H9 (cell line): ENCODE data around the gene TMIE. TPM values are rescaled to one million over a fixed set of nuclear protein-coding genes. Genes with fewer than 3 reads are reported as not detected.

Source experiments
- DNase-seq: peaks from one replicate; pipeline ENCODE4 v3.0.0-alpha.2; 2017
- H2AFZ ChIP-seq: one replicate; pipeline ENCODE4 v1.6.1; 2013; ENCODE audit warnings: mild to moderate bottlenecking, low read length, control low read depth, moderate library complexity
- H2AK5ac ChIP-seq: 2 replicates; pipeline ENCODE4 v1.6.1; 2013; ENCODE audit warnings: low read length, control low read depth, mixed read lengths; ENCODE audit not compliant: insufficient read length
- H2BK120ac ChIP-seq: one replicate; pipeline ENCODE4 v1.6.1; 2013; ENCODE audit warnings: low read depth, mild to moderate bottlenecking, low read length, control low read depth, inconsistent platforms; ENCODE audit not compliant: poor library complexity, severe bottlenecking
- H2BK12ac ChIP-seq: 2 replicates; pipeline ENCODE4 v1.6.1; 2013; ENCODE audit warnings: low read length, control low read depth, mixed read lengths, low read depth; ENCODE audit not compliant: insufficient read length
- H2BK15ac ChIP-seq: 2 replicates; pipeline ENCODE4 v1.6.1; 2013; ENCODE audit warnings: low read depth, low read length, control low read depth
- H2BK20ac ChIP-seq: one replicate; pipeline ENCODE4 v1.6.1; 2013; ENCODE audit warnings: low read depth, mild to moderate bottlenecking, low read length, control low read depth, inconsistent platforms; ENCODE audit not compliant: poor library complexity, severe bottlenecking
- H2BK5ac ChIP-seq: 2 replicates; pipeline ENCODE4 v1.6.1; 2013; ENCODE audit warnings: low read length, control low read depth, mixed read lengths; ENCODE audit not compliant: insufficient read length
- H3K14ac ChIP-seq: 2 replicates; pipeline ENCODE4 v1.6.1; 2013; ENCODE audit warnings: low read length, control low read depth; ENCODE audit not compliant: insufficient read depth
- H3K18ac ChIP-seq: 2 replicates; pipeline ENCODE4 v1.6.1; 2013; ENCODE audit warnings: low read depth, mild to moderate bottlenecking, mixed read lengths, low read length, control low read depth; ENCODE audit not compliant: insufficient read length
- H3K23ac ChIP-seq: 2 replicates; pipeline ENCODE4 v1.6.1; 2013; ENCODE audit warnings: low read length, control low read depth, mixed read lengths, low read depth; ENCODE audit not compliant: insufficient read length
- H3K23me2 ChIP-seq: 2 replicates; pipeline ENCODE4 v1.6.1; 2013; ENCODE audit warnings: low read depth, mild to moderate bottlenecking, mixed read lengths, low read length, control low read depth; ENCODE audit not compliant: insufficient read length, poor library complexity, severe bottlenecking
- H3K27ac ChIP-seq: 2 replicates; pipeline ENCODE4 v1.5.1; 2013; ENCODE audit warnings: low read length, control low read depth, mixed read lengths, low read depth; ENCODE audit not compliant: insufficient read length
- H3K27me3 ChIP-seq: 2 replicates; pipeline ENCODE4 v1.6.1; 2013; ENCODE audit warnings: low read length, control low read depth, inconsistent platforms; ENCODE audit not compliant: insufficient read depth
- H3K4ac ChIP-seq: 2 replicates; pipeline ENCODE4 v1.6.1; 2013; ENCODE audit warnings: low read depth, mild to moderate bottlenecking, control low read depth, inconsistent platforms, low read length, moderate library complexity
- H3K4me1 ChIP-seq: 2 replicates; pipeline ENCODE4 v1.6.1; 2013; ENCODE audit warnings: low read length, control low read depth, inconsistent platforms; ENCODE audit not compliant: insufficient read depth
- H3K4me2 ChIP-seq: 2 replicates; pipeline ENCODE4 v1.6.1; 2013; ENCODE audit warnings: low read length, control low read depth, mixed read lengths; ENCODE audit not compliant: insufficient read length, insufficient read depth
- H3K56ac ChIP-seq: 2 replicates; pipeline ENCODE4 v1.6.1; 2013; ENCODE audit warnings: low read depth, mild to moderate bottlenecking, mixed read lengths, low read length, control low read depth; ENCODE audit not compliant: insufficient read length
- H3K79me1 ChIP-seq: 2 replicates; pipeline ENCODE4 v1.6.1; 2013; ENCODE audit warnings: low read depth, mild to moderate bottlenecking, moderate library complexity, low read length, control low read depth, inconsistent platforms; ENCODE audit not compliant: insufficient read depth, poor library complexity, severe bottlenecking
- H3K79me2 ChIP-seq: 2 replicates; pipeline ENCODE4 v1.6.1; 2013; ENCODE audit warnings: low read length, control low read depth, inconsistent platforms; ENCODE audit not compliant: insufficient read depth
- H3K9ac ChIP-seq: 2 replicates; pipeline ENCODE4 v1.6.1; 2013; ENCODE audit warnings: low read length, control low read depth, mixed read lengths; ENCODE audit not compliant: insufficient read length; ENCODE audit errors: extremely low read depth
- H3K9me3 ChIP-seq: one replicate; pipeline ENCODE4 v1.6.1; 2013; ENCODE audit warnings: low read depth, low read length, inconsistent platforms; ENCODE audit not compliant: control insufficient read depth
- H3T11ph ChIP-seq: one replicate; pipeline ENCODE4 v1.6.1; 2013; ENCODE audit warnings: mild to moderate bottlenecking, low read length, control low read depth, inconsistent platforms
- H4K20me1 ChIP-seq: one replicate; pipeline ENCODE4 v1.6.1; 2013; ENCODE audit not compliant: control insufficient read depth, insufficient read length, insufficient read depth
- H4K5ac ChIP-seq: 2 replicates; pipeline ENCODE4 v1.6.1; 2013; ENCODE audit warnings: low read depth, mild to moderate bottlenecking, mixed read lengths, low read length, control low read depth; ENCODE audit not compliant: insufficient read length
- H4K8ac ChIP-seq: replicated peaks from 2 replicates; pipeline ENCODE4 v1.6.1; 2013; ENCODE audit warnings: low read length, control low read depth, mixed read lengths, low read depth; ENCODE audit not compliant: insufficient read length
- H4K91ac ChIP-seq: 2 replicates; pipeline ENCODE4 v1.6.1; 2013; ENCODE audit warnings: low read depth, mild to moderate bottlenecking, moderate library complexity, mixed read lengths, low read length, control low read depth; ENCODE audit not compliant: insufficient read length
- H3K27ac Mint-ChIP-seq, 3 experiments: 2 replicates in 2 of 3; 3 replicates in 1 of 3; pipeline ENCODE4 v1.8.0; 2020 to 2021; ENCODE audit warnings: mixed read lengths in 3 of 3, mild to moderate bottlenecking in 1 of 3, moderate library complexity in 1 of 3
- H3K27me3 Mint-ChIP-seq: 2 replicates; pipeline ENCODE4 v1.8.0; 2021; ENCODE audit warnings: low read depth, mild to moderate bottlenecking, moderate library complexity, mixed read lengths
- H3K36me3 Mint-ChIP-seq, 3 experiments: 2 replicates in 2 of 3; 3 replicates in 1 of 3; pipeline ENCODE4 v1.8.0; 2020 to 2021; ENCODE audit warnings: low read depth in 3 of 3, mixed read lengths in 3 of 3; ENCODE audit not compliant: insufficient read depth in 1 of 3
- H3K4me1 Mint-ChIP-seq, 2 experiments: 2 replicates each; pipeline ENCODE4 v1.8.0; 2020; ENCODE audit warnings: mixed read lengths in 2 of 2
- H3K4me3 Mint-ChIP-seq, 2 experiments: 2 replicates in 1 of 2; 3 replicates in 1 of 2; pipeline ENCODE4 v1.8.0; 2020 to 2021; ENCODE audit warnings: mild to moderate bottlenecking in 2 of 2, mixed read lengths in 2 of 2, moderate library complexity in 1 of 2
- H3K9me3 Mint-ChIP-seq, 2 experiments: 2 replicates in 1 of 2; 3 replicates in 1 of 2; pipeline ENCODE4 v1.8.0; 2020; ENCODE audit warnings: mild to moderate bottlenecking in 2 of 2, mixed read lengths in 2 of 2, moderate library complexity in 1 of 2
- WGBS: extraction: QIAGEN DNeasy Blood & Tissue Kit; methylation state at CpG from one replicate; pipeline ENCODE4 v1.1.7; 2013; ENCODE audit warnings: missing lambda C conversion rate, low lambda C conversion rate, mixed read lengths; ENCODE audit not compliant: insufficient read length; ENCODE audit errors: extremely low coverage; 5-methylcytosine and 5-hydroxymethylcytosine counted together
- total RNA-seq: library from RNA; stranded (reverse); gene quantifications from 2 replicates; pipeline ENCODE4 v1.2.1, GENCODE V29; 2021
- TF ChIP-seq, protein P1 (sequence below): fragments of 200-600 bp; sonication (generic); conservative IDR thresholded peaks from 3 replicates; pipeline ENCODE4 v1.8.0; 2021; ENCODE audit warnings: antibody characterized with exemption, mild to moderate bottlenecking

Gene TMIE
- total RNA-seq, 1 experiment from 2014 or later = 0.63 TPM

DNA sequence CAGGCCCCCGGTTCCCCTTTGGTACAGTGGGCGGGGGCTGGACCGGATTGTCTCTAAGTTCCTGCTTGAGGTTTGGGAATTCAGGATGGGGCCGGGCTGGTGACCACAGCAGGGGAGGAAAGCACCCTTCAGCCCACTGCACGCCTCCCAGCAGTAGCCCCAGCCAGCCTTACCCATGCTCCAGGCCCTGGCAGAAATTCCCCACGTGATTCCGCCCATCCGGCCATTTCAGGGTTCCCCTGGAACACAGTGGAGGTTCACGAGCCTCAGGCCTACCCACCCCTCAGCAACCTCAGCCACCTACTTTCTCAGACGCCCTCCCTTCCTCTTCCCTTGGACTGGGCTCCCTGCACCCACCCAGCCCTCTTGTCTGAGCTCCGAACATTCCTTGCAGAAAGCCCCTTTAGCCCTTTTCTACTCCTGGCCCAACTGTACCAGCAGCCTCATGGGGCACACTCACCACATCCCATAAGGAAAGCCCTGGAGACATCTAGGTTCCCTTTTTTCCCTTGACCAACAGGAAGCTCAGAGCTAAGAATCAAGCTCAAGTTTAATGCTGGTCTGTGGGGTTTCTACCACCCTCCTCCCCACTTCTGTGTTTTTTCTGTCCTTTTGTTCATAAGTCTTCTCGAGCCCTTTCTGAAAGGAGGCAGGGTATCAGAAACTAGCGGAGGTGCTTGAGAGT, 19.2 kb upstream of the TMIE start:
- no peak for DNase-seq
- Histone ChIP-seq H3K4ac (no peak overlapping the region), H4K20me1 (no peaks in the 10 kb centered on the region), H3K56ac (no peak overlapping the region), H4K8ac (no peak overlapping the region), H4K5ac (no peak overlapping the region), H3K4me2 (no peak overlapping the region), H3K18ac (no peak overlapping the region), H3K14ac (no peak overlapping the region), H3K79me1 (no peaks in the 10 kb centered on the region), H2AK5ac (no peak overlapping the region), H2BK12ac (no peak overlapping the region), H2AFZ (no peak overlapping the region), H2BK5ac (no peak overlapping the region), H3T11ph (no peak overlapping the region), H3K9me3 (no peaks in the 10 kb centered on the region), H2BK120ac (no peak overlapping the region), H3K27ac (no peak overlapping the region), H2BK15ac (no peak overlapping the region; the same call in 1 of the 2 replicates), H3K23ac (no peak overlapping the region), H4K91ac (no peak overlapping the region), H3K4me1 (no peaks in the 10 kb centered on the region), H3K27me3 (no peaks in the 10 kb centered on the region), H3K79me2 (no peaks in the 10 kb centered on the region), H2BK20ac (no peak overlapping the region), H3K23me2 (no peaks in the 10 kb centered on the region), H3K9ac (no peak overlapping the region)
- Mint-ChIP-seq H3K9me3 (no peaks in the 10 kb centered on the region), H3K27ac (peak overlapping the region in 2 of 3 experiments; percentile 18 to 68; a peak in 3 of 7 replicates), H3K4me3 (no peak overlapping the region), H3K4me1 (peaks cover 2 to 16% of the 10 kb centered on the region in 2 experiments), H3K36me3 (no peaks in the 10 kb centered on the region; a peak in 3 of 7 replicates), H3K27me3 (no peaks in the 10 kb centered on the region)
- TF ChIP-seq, protein P1, sequence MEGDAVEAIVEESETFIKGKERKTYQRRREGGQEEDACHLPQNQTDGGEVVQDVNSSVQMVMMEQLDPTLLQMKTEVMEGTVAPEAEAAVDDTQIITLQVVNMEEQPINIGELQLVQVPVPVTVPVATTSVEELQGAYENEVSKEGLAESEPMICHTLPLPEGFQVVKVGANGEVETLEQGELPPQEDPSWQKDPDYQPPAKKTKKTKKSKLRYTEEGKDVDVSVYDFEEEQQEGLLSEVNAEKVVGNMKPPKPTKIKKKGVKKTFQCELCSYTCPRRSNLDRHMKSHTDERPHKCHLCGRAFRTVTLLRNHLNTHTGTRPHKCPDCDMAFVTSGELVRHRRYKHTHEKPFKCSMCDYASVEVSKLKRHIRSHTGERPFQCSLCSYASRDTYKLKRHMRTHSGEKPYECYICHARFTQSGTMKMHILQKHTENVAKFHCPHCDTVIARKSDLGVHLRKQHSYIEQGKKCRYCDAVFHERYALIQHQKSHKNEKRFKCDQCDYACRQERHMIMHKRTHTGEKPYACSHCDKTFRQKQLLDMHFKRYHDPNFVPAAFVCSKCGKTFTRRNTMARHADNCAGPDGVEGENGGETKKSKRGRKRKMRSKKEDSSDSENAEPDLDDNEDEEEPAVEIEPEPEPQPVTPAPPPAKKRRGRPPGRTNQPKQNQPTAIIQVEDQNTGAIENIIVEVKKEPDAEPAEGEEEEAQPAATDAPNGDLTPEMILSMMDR = no peak
- WGBS = no CpG with 5 or more reads among the region's 13 CpGs
